Karpas-422 (cell line): ENCODE results near the gene FGD5. TPM values are rescaled to one million over a fixed set of nuclear protein-coding genes. Genes with fewer than 3 reads are reported as not detected.
A peak's percentile ranks its signal among the peaks of the same experiment; 100 is the strongest.

Source experiments
- DNase-seq: peaks from one replicate; pipeline ENCODE4 v3.0.0-alpha.2; 2015
- H2AFZ ChIP-seq: fragments of 200-600 bp; sonication (generic); 2 replicates; pipeline ENCODE4 v1.6.1; 2014; ENCODE audit warnings: antibody characterized with exemption, low read length, mixed read lengths
- H3K27ac ChIP-seq: fragments of 200-600 bp; sonication (generic); 2 replicates; pipeline ENCODE4 v1.5.1; 2014; ENCODE audit warnings: mild to moderate bottlenecking, low read length, moderate library complexity
- H3K27me3 ChIP-seq: fragments of 200-600 bp; sonication (generic); 2 replicates; pipeline ENCODE4 v1.6.1; 2014; ENCODE audit warnings: low read length, mixed read lengths
- H3K36me3 ChIP-seq: fragments of 200-600 bp; sonication (generic); 2 replicates; pipeline ENCODE4 v1.6.1; 2014; ENCODE audit warnings: low read length, mixed read lengths; ENCODE audit not compliant: insufficient read depth
- H3K4me1 ChIP-seq: fragments of 200-600 bp; sonication (generic); 2 replicates; pipeline ENCODE4 v1.6.1; 2014; ENCODE audit warnings: mild to moderate bottlenecking, low read length, mixed read lengths
- H3K4me2 ChIP-seq: fragments of 200-600 bp; sonication (generic); 2 replicates; pipeline ENCODE4 v1.6.1; 2014; ENCODE audit warnings: low read length, low read depth, mild to moderate bottlenecking; ENCODE audit not compliant: poor library complexity, severe bottlenecking
- H3K4me3 ChIP-seq: fragments of 200-600 bp; sonication (generic); 2 replicates; pipeline ENCODE4 v1.5.1; 2014; ENCODE audit warnings: mild to moderate bottlenecking, antibody characterized with exemption, low read length, mixed read lengths
- H3K79me2 ChIP-seq: fragments of 200-600 bp; sonication (generic); 2 replicates; pipeline ENCODE4 v1.6.1; 2014; ENCODE audit warnings: mild to moderate bottlenecking, low read length, mixed read lengths
- H3K9ac ChIP-seq: fragments of 200-600 bp; sonication (generic); 2 replicates; pipeline ENCODE4 v1.6.0; 2014; ENCODE audit warnings: low read length
- H3K9me2 ChIP-seq: fragments of 200-600 bp; sonication (generic), shearing (Covaris generic); replicated peaks from 2 replicates; pipeline ENCODE4 v1.6.0; 2014; ENCODE audit warnings: mild to moderate bottlenecking, low read length, moderate library complexity; ENCODE audit not compliant: insufficient read depth
- H3K9me3 ChIP-seq: fragments of 300-700, 200-600 bp; sonication (generic); 2 replicates; pipeline ENCODE4 v1.6.1; 2014; ENCODE audit warnings: low read length, mixed read lengths
- H4K20me1 ChIP-seq: fragments of 200-600 bp; sonication (generic); 2 replicates; pipeline ENCODE4 v1.6.1; 2014; ENCODE audit warnings: mild to moderate bottlenecking, antibody characterized with exemption, low read length, low read depth; ENCODE audit not compliant: insufficient read depth
- total RNA-seq: library from RNA; depleted of rRNA; stranded (reverse); fragments of >200 nt; shearing (Covaris generic); gene quantifications from 2 replicates; pipeline ENCODE4 v1.2.3, GENCODE V29; 2014; ENCODE audit warnings: low replicate concordance

The FGD5 gene
- total RNA-seq, 1 experiment from 2014 or later, result not detected

DNA sequence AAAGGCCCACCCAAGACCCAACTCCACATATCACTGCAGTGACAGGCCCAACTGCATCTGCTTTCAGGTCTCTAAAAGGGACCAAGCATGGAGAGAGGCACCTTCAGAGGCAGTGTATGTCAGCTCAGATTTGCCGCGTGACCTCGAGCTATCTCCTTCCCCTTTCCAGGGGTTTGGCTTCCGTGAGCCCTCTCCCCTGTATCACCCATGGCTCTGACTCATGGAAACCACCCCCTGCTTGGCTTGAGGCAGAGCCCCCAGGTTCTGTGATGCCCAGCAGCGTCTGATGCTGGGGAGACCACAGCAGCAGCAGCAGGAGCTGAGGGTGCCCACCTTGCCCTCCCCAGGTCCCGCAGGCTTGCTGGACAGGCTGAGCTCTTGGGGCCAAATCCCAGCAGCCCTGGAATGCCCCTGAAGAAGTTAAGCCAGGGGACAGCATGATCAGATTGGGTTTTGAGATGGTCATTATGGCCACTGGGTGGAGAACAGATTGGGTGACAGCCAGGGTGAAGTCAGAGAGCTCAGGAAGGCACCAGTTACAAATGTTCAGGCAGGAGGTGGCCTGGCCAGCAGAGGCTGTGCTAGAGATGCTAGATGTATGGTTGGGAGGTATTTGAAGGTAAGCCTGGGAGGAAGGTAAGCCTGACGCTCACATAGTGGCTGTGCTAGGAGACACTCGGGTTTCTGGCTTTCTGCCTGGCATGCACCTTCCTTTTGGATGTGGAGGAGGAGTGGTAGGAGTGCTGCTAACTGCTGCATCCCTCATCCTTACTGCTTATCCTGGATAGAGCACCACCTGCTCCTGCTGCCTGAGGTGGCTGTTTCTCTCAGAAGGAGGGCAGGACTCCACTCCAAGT is 42.9 kb downstream of the FGD5 start:
- Histone ChIP-seq H3K4me2 (no peak overlapping the region), H3K9ac (no peak overlapping the region), H2AFZ (no peak overlapping the region), H3K4me1 (no peaks in the 10 kb centered on the region), H3K79me2 (no peaks in the 10 kb centered on the region), H3K27me3 (no peaks in the 10 kb centered on the region), H3K27ac (no peak overlapping the region), H3K4me3 (no peak overlapping the region), H3K36me3 (no peaks in the 10 kb centered on the region), H4K20me1 (no peaks in the 10 kb centered on the region), H3K9me2 (no peaks in the 10 kb centered on the region), H3K9me3 (no peaks in the 10 kb centered on the region)
- DNase-seq, result no peak

DNA sequence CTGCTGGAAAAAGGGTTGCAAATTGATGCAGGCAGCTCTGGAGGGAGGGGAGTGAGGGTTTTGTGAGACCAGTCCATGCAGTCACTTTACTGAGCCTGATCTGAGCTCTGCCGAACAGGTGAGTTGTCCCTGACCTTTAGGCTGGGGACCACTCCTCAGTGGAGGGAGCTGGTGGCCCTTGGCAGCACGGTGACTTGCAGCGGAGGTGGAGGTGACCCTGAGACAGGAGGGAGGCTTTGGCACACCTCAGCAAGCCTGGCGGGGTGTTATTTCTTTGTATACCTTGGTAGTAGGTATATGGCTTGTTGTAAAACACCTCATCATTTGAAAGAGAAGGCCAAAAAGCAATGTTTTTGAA is 43.5 kb downstream of the FGD5 start:
- Histone ChIP-seq H3K4me2 (no peak overlapping the region), H4K20me1 (no peaks in the 10 kb centered on the region), H3K27ac (no peak overlapping the region), H3K4me1 (no peaks in the 10 kb centered on the region), H3K36me3 (no peaks in the 10 kb centered on the region), H3K27me3 (no peaks in the 10 kb centered on the region), H3K9me3 (no peaks in the 10 kb centered on the region), H2AFZ (no peak overlapping the region), H3K79me2 (no peaks in the 10 kb centered on the region), H3K4me3 (no peak overlapping the region), H3K9ac (no peak overlapping the region), H3K9me2 (no peaks in the 10 kb centered on the region)
- no peak for DNase-seq

DNA sequence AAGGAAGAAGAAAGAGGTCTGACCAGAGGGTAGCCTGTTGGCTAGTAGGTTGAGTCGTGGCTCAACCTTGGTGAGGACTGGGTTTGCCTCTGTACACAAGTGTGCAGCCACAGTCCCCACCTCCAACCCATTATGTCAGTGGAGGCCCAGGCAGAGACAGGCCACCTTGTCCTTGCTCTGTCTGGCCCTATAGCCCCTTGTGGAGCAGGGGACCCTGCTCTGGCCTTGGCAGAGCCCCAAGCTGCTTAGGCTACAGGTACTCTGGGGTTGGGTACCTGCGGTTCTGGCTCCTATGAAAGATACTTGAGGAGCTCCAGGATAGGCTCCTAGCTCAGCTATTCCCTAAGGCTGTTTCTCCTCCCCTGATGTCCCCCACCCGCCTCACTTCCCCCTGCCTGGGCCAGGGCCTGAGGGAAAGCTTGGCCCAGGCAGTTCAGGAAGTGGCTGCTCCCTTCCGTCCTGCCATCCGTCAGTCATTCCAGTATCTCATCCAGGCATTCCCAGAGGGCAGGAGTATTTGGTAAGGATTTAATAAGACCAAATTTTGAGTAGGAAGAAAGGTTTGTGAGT is 44.0 kb downstream of the FGD5 start:
- no peak for DNase-seq
- no peaks in the 10 kb centered on the region for H3K27me3 ChIP-seq
- H4K20me1 ChIP-seq, result no peaks in the 10 kb centered on the region
- no peaks in the 10 kb centered on the region for H3K9me2 ChIP-seq
- H3K79me2 ChIP-seq, result no peaks in the 10 kb centered on the region
- H3K9me3 ChIP-seq, result no peaks in the 10 kb centered on the region
- H3K9ac ChIP-seq, result no peak overlapping the region
- no peaks in the 10 kb centered on the region for H3K36me3 ChIP-seq
- H3K4me3 ChIP-seq, result no peak overlapping the region
- no peak overlapping the region for H3K27ac ChIP-seq
- H2AFZ ChIP-seq, result no peak overlapping the region
- no peak overlapping the region for H3K4me2 ChIP-seq
- no peaks in the 10 kb centered on the region for H3K4me1 ChIP-seq

DNA sequence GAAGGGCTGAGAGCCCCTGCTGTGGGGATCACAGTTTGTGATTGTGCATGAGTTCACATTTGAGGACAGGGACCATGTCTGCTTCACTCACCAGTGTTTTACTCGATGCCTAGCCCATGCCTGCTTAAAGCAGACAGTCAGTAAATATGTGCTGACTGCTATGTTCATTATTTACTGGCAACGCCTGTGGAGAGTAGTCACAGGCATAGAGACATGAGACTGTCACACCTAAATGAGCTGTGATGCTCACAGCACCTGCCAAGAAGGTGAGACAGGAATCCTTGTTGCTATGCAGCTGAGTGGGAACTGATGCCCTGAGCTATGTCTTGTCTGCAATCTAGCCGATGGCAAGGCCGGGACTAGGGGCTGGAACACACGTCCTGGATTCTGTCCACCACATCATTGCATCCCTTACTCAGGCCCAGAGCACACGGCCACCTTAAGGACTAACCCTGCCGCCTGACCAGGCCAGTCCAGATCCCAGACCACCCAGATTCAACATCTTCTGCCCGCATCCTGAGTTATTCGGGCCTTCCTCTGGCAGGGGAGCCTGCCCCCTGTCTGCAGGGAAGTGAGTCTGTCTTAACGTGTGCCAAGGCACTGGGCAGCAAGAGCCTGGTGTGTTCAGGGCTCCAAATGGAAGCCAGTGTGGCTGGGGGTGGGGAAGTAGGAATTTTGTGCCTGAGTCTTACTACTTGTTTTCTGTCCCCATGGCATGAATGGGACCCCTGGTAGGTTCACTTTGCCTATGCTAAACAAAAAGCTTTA is 44.8 kb downstream of the FGD5 start:
- H3K27ac ChIP-seq, result no peak overlapping the region
- no peaks in the 10 kb centered on the region for H3K27me3 ChIP-seq
- no peak overlapping the region for H3K9ac ChIP-seq
- H3K4me2 ChIP-seq, result no peak overlapping the region
- H3K79me2 ChIP-seq, result no peaks in the 10 kb centered on the region
- peak; percentile 52 for DNase-seq
- H3K4me1 ChIP-seq, result no peaks in the 10 kb centered on the region
- no peaks in the 10 kb centered on the region for H4K20me1 ChIP-seq
- H3K9me3 ChIP-seq, result no peaks in the 10 kb centered on the region
- no peak overlapping the region for H3K4me3 ChIP-seq
- no peak overlapping the region for H2AFZ ChIP-seq
- no peaks in the 10 kb centered on the region for H3K9me2 ChIP-seq
- no peaks in the 10 kb centered on the region for H3K36me3 ChIP-seq

DNA sequence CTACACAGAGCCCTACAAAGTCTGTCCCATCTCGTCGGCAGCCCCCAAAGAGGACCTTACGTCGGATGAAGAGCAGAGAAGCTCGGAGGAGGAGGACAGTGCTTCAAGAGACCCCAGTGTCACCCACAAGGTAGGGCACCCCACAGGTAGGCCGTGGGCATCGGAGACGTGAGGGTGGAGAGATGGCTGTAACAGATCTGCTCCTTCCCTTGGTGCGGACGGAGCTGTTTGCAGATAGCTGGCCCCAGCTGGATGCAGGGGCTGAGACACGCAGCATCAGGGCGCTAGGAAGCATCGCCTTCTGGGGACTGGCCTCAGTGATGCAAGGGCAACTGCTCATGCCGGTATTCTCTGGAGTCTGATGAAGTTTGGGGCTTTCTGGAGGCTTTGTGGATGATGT is 45.4 kb downstream of the FGD5 start:
- Histone ChIP-seq H3K27me3 (no peaks in the 10 kb centered on the region), H3K36me3 (no peaks in the 10 kb centered on the region), H3K9me2 (no peaks in the 10 kb centered on the region), H4K20me1 (no peaks in the 10 kb centered on the region), H3K4me3 (no peak overlapping the region), H3K4me1 (no peaks in the 10 kb centered on the region), H3K9me3 (no peaks in the 10 kb centered on the region), H2AFZ (no peak overlapping the region), H3K27ac (no peak overlapping the region), H3K4me2 (no peak overlapping the region), H3K9ac (no peak overlapping the region), H3K79me2 (no peaks in the 10 kb centered on the region)
- DNase-seq, result no peak

DNA sequence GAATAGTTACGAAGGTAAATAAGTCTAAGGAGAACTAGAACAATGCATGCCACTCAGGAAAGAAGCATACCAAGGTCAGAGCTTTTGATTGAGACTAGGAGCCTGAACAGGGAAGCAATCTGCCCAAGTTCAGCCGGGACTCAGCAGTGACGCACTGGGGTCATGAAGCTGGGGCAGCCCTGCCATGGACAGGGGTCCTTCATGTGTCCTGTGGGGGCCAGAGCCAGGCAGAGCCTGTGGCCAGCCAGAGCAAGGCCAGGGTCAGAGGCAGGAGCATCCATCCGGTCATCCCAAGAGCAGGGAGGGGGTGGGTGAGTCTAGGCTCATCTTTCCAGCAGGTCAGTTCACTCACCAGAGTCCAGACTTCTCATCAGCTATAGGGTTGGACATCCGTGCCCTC is 47.9 kb downstream of the FGD5 start:
- Histone ChIP-seq H3K27me3 (no peaks in the 10 kb centered on the region), H3K27ac (no peak overlapping the region), H3K9me2 (no peaks in the 10 kb centered on the region), H3K4me2 (no peak overlapping the region), H3K9me3 (no peaks in the 10 kb centered on the region), H3K9ac (no peak overlapping the region), H3K36me3 (no peaks in the 10 kb centered on the region), H3K4me3 (no peak overlapping the region), H3K79me2 (no peaks in the 10 kb centered on the region), H2AFZ (no peak overlapping the region), H4K20me1 (no peaks in the 10 kb centered on the region), H3K4me1 (no peaks in the 10 kb centered on the region)
- DNase-seq, result no peak

DNA sequence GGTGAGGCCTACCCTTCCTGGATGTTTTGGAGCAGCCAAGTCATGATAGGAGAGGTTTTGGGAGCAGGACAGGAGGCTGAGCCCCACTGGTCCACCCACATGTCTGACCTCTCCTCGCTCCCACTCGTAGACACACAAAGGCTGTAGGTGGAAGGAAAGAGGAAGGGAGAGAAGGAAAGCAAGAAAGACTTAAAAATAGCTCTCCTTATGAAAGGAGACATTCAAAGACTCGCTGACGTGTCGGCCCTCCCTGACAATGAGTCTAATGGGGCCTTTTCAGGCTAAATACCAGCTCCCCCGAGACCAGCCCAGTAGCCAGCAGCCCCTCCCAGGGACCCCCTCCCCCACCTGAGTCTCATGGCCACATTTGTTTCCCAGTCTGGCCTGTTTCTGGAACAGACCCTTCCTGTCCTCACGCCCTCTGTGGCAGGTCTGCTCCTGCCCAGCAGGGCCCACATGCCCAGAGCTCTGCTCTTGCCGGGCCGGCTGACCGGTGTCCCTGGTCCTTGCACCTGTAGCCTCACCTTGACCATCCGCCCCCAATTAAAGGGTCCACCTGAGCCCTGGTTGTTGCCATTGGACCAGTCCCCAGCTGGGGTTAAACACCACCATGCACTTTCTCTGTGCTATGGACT is 49.3 kb downstream of the FGD5 start:
- Histone ChIP-seq H2AFZ (no peak overlapping the region), H3K9ac (no peak overlapping the region), H3K4me1 (no peaks in the 10 kb centered on the region), H3K9me3 (no peaks in the 10 kb centered on the region), H3K4me2 (no peak overlapping the region), H3K79me2 (no peaks in the 10 kb centered on the region), H3K27ac (no peak overlapping the region), H3K27me3 (no peaks in the 10 kb centered on the region), H4K20me1 (no peaks in the 10 kb centered on the region), H3K36me3 (no peaks in the 10 kb centered on the region), H3K9me2 (no peaks in the 10 kb centered on the region), H3K4me3 (no peak overlapping the region)
- no peak for DNase-seq
